ENCODE results near the gene ACTL10.

Gene ACTL10

GRCh38 chr20:33677991-33678702, 11.4 kb downstream of the ACTL10 start:
- H3K4me3 ChIP-seq (replicated peaks; ENCODE audit: low read depth, low read length), result no peak overlapping the region
- TF ChIP-seq, protein P1, sequence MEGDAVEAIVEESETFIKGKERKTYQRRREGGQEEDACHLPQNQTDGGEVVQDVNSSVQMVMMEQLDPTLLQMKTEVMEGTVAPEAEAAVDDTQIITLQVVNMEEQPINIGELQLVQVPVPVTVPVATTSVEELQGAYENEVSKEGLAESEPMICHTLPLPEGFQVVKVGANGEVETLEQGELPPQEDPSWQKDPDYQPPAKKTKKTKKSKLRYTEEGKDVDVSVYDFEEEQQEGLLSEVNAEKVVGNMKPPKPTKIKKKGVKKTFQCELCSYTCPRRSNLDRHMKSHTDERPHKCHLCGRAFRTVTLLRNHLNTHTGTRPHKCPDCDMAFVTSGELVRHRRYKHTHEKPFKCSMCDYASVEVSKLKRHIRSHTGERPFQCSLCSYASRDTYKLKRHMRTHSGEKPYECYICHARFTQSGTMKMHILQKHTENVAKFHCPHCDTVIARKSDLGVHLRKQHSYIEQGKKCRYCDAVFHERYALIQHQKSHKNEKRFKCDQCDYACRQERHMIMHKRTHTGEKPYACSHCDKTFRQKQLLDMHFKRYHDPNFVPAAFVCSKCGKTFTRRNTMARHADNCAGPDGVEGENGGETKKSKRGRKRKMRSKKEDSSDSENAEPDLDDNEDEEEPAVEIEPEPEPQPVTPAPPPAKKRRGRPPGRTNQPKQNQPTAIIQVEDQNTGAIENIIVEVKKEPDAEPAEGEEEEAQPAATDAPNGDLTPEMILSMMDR (IDR thresholded peaks at IDR 0.05; ENCODE audit: low read depth, low read length, missing control alignments), result no peak
- no peak for DNase-seq (ENCODE audit: extremely low read depth, low read depth)

DNA sequence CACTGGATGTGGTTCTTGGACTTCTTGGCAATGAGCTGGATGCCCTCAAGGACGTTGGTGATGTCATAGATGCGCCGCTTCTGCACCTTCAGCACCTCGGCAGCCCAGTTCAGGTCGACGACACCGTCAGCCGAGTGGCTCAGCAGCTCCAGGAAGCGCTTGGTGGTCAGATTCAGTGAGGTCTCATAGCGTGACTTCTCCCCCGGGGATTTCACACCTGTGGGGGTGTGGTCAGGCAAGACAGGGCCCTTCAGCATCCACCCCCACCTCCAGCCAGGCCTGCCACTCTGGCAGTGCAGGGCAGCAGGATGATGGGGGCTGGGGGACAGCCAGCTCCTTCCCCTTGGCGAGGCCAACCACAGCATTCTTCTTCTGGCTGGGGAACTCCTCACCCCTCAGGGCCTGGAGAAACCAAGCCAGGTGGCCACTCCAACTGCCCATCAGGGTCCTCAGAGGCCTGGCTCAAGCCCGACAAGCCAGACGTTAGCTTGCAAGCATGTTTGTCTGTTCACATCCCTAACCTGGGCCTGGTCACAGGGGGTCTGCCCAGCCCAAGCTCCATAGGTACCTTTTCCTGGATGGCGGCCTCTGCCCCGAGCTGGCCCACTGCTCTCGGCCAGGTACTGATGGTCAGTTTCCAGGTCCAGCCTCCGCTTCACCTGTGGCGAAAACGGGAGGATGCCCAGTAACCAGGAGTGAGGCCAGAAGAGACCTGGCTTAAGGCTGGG, 13.2 kb downstream of the ACTL10 start:
- no peak overlapping the region for H3K4me3 ChIP-seq (replicated peaks; ENCODE audit: low read depth, low read length)
- no peak for DNase-seq (ENCODE audit: extremely low read depth, low read depth)
- TF ChIP-seq, protein P1 (IDR thresholded peaks at IDR 0.05; ENCODE audit: low read depth, low read length, missing control alignments), result no peak

DNA sequence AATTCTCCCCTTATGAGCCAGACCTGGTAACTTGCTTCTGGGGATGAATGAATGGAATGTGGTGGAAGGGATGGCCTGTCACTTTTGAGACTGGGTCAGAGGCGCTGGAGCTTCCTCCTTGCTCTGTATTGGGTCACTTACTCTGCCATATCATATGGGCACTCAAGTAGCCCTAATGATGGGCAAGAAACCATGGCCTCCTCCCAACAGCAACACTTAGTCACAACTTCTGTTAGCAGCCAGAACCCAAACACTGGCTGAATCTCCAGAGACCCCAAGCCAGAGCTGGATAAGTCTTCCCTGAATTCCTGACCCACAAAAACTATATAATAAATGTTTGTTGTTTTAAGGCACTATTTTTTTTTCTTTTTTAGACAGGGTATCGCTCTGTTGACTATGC, 13.9 kb downstream of the ACTL10 start:
- TF ChIP-seq, protein P1 (IDR thresholded peaks at IDR 0.05; ENCODE audit: low read depth, low read length, missing control alignments), result no peak
- H3K4me3 ChIP-seq (replicated peaks; ENCODE audit: low read depth, low read length), result no peak overlapping the region
- DNase-seq (ENCODE audit: extremely low read depth, low read depth), result no peak

- TF ChIP-seq, protein P1 (IDR thresholded peaks at IDR 0.05; ENCODE audit: low read depth, low read length, missing control alignments), result no peak
- H3K4me3 ChIP-seq (replicated peaks; ENCODE audit: low read depth, low read length), result no peak overlapping the region
- no peak for DNase-seq (ENCODE audit: extremely low read depth, low read depth)
Measured at GRCh38 chr20:33681288-33681687, 14.5 kb downstream of the ACTL10 start.

GRCh38 chr20:33681728-33682353, 15.1 kb downstream of the ACTL10 start:
- H3K4me3 ChIP-seq (replicated peaks; ENCODE audit: low read depth, low read length), result no peak overlapping the region
- TF ChIP-seq, protein P1 (IDR thresholded peaks at IDR 0.05; ENCODE audit: low read depth, low read length, missing control alignments), result no peak
- DNase-seq (ENCODE audit: extremely low read depth, low read depth), result no peak

- no peak for DNase-seq (ENCODE audit: extremely low read depth, low read depth)
- H3K4me3 ChIP-seq (replicated peaks; ENCODE audit: low read depth, low read length), result peak overlapping the region; percentile 54
- TF ChIP-seq, protein P1 (IDR thresholded peaks at IDR 0.05; ENCODE audit: low read depth, low read length, missing control alignments), result no peak
Measured at GRCh38 chr20:33684533-33685327, 18.0 kb downstream of the ACTL10 start.
